Smooth muscle cell (in vitro differentiated cells): ENCODE data around the gene RBM18. TPM values are rescaled to one million over a fixed set of nuclear protein-coding genes. Genes with fewer than 3 reads are reported as not detected.
A peak's percentile ranks its signal among the peaks of the same experiment; 100 is the strongest.

Experiments
- DNase-seq: peaks from one replicate; lab custom pipeline; 2025; ENCODE audit not compliant: unreplicated experiment; lab: John Stamatoyannopoulos, UW
- H2AFZ ChIP-seq: fragments of 200-600 bp; sonication (generic); 2 replicates; pipeline ENCODE4 v1.6.0; 2016; ENCODE audit warnings: antibody characterized with exemption, low read depth, mild to moderate bottlenecking
- H3F3A ChIP-seq: fragments of 200-600 bp; sonication (generic); 2 replicates; pipeline ENCODE4 v1.6.0; 2017; ENCODE audit warnings: antibody characterized with exemption, low read depth
- H3K27ac ChIP-seq: fragments of 200-600 bp; sonication (generic); 2 replicates; pipeline ENCODE4 v1.5.1; 2016; ENCODE audit warnings: low read depth, mild to moderate bottlenecking
- H3K27me3 ChIP-seq: fragments of 200-600 bp; sonication (generic); 2 replicates; pipeline ENCODE4 v1.6.1; 2016; ENCODE audit warnings: low read depth, mild to moderate bottlenecking
- H3K36me3 ChIP-seq: fragments of 200-600 bp; sonication (generic); 2 replicates; pipeline ENCODE4 v1.5.1; 2016; ENCODE audit warnings: low read depth
- H3K4me1 ChIP-seq: fragments of 200-600 bp; sonication (generic); 2 replicates; pipeline ENCODE4 v1.5.1; 2016; ENCODE audit warnings: low read depth
- H3K4me2 ChIP-seq: fragments of 200-600 bp; sonication (generic); 2 replicates; pipeline ENCODE4 v1.6.0; 2016; ENCODE audit warnings: mild to moderate bottlenecking
- H3K4me3 ChIP-seq: fragments of 200-600 bp; sonication (generic); 2 replicates; pipeline ENCODE4 v1.5.1; 2016; ENCODE audit warnings: mild to moderate bottlenecking
- H3K79me2 ChIP-seq: fragments of 200-600 bp; sonication (generic); 2 replicates; pipeline ENCODE4 v1.6.0; 2016; ENCODE audit warnings: low read depth, mild to moderate bottlenecking
- H3K9ac ChIP-seq: fragments of 200-600 bp; sonication (generic); 2 replicates; pipeline ENCODE4 v1.6.0; 2016; ENCODE audit warnings: low read depth
- H3K9me3 ChIP-seq: fragments of 200-600 bp; sonication (generic); replicated peaks from 2 replicates; pipeline ENCODE4 v1.5.1; 2016; ENCODE audit warnings: low read depth
- H4K20me1 ChIP-seq: fragments of 200-600 bp; sonication (generic); 2 replicates; pipeline ENCODE4 v1.6.0; 2016; ENCODE audit warnings: low read depth
- CTCF ChIP-seq: fragments of 200-600 bp; sonication (generic); IDR thresholded peaks from 2 replicates; pipeline ENCODE4 v1.5.1; 2017; ENCODE audit warnings: borderline replicate concordance, mild to moderate bottlenecking, antibody characterized with exemption; ENCODE audit not compliant: insufficient read depth, poor library complexity, severe bottlenecking
- WGBS: methylation state at CpG from one replicate; pipeline ENCODE4 v1.1.7; 2016; ENCODE audit warnings: low lambda C conversion rate; 5-methylcytosine and 5-hydroxymethylcytosine counted together
- polyA plus RNA-seq: library from polyadenylated mRNA; unstranded; fragments of >200 nt; fragmentation: Nextera tagmentation; extraction: Ambion mirVana; gene quantifications from 2 replicates; pipeline ENCODE4 v1.2.1, GENCODE V29; 2016
- total RNA-seq: library from RNA; depleted of rRNA; stranded (reverse); fragments of >200 nt; gene quantifications from 2 replicates; pipeline ENCODE4 v1.2.3, GENCODE V29; 2014

RBM18 gene
- total and polyA plus RNA-seq, 2 experiments from 2014 or later = 15.3 to 29.6 TPM

DNA sequence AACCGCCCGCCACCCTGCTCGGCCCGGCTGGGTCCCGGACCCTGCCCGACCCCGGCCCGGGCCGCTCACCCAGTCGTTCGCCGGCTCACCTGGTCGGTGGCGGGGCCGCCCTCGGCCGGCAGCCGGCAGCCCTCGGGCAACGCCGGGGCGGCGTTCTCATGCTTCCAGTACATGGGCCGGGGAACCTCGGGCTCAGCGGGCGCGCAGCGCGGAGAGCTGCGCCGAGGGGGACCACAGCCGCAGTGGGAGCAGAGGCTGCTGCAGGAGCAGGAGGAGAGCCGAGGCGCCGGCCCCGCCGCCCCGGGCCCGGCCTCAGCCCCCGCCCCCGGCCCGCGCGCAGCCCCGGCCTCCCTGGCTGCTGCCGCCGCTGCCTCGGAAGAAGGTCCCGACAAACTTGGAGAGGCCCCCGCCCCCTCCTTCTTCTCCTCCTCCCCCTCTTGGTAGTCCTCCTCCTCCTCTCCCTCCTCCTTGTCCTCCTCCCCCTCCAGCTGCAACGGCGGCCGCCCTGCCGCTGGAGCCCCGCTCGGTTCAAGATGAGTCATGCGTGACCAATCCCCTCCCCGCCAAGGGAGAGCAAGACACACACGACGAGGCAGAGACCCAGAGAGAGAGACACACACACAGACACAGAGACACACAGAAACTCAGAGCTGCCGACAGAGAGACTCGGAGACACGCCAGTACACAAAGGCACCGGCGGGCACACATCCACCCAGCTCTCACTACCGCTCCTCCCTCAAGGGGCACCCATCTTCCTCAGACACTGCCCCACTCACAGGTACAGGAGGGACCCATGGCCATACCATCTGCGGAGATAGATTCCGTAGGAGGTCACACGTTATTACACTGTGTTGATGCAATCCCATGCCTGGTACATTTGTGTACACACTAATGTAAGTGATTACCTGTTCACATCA is 35.8 kb downstream of the RBM18 start, which contains the start of gene LHX6:
LHX6 (minus strand) TSS at position 390 of the 917 bp plus-strand sequence; CDS start at position 173, 217 bp downstream.
- H3K79me2 ChIP-seq = no peaks in the 10 kb centered on the region
- 5% methylated on average over 39 of the region's 70 CpGs for WGBS
- peaks cover 94% of the 10 kb centered on the region for H3K27me3 ChIP-seq
- H2AFZ ChIP-seq = no peak within 1 kb of the TSS
- no peaks in the 10 kb centered on the region for H3K36me3 ChIP-seq
- no peaks in the 10 kb centered on the region for H3K9me3 ChIP-seq
- H4K20me1 ChIP-seq = no peaks in the 10 kb centered on the region
- H3F3A ChIP-seq = no peaks in the 10 kb centered on the region
- peaks cover 11% of the 10 kb centered on the region for H3K4me1 ChIP-seq
- H3K4me2 ChIP-seq = peak within 1 kb of the TSS; percentile 94
- no peak within 1 kb of the TSS for H3K9ac ChIP-seq
- H3K4me3 ChIP-seq = peak within 1 kb of the TSS; percentile 48
- peak; percentile 24 for DNase-seq
- H3K27ac ChIP-seq = no peak within 1 kb of the TSS
- TF ChIP-seq CTCF = no peak

DNA sequence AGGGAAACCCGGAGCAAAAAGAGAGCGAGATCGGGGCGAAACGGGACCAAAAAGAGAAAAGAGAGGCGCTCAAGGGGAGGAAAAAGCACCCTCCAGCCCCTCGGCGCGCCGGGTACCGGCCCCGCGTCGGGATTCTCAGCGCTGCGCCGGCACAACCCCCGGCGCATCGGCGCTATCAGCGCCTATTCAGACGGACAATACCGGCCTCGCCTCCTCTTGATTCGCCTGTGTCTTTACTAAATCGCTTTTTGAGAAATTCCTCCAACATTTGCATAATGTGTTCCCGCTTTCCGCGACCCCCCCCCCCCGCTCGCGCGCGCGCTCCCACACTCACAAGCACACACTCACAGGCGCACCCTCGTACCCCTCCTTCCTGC is 36.5 kb downstream of the RBM18 start:
- 2% methylated on average over 34 of the region's 38 CpGs for WGBS
- no peak for TF ChIP-seq CTCF
- H3F3A ChIP-seq = no peaks in the 10 kb centered on the region
- H3K27me3 ChIP-seq = peaks cover 97% of the 10 kb centered on the region
- no peaks in the 10 kb centered on the region for H3K36me3 ChIP-seq
- peaks cover 11% of the 10 kb centered on the region for H3K4me1 ChIP-seq
- no peaks in the 10 kb centered on the region for H4K20me1 ChIP-seq
- DNase-seq = no peak
- H3K4me3 ChIP-seq = peak overlapping the region; percentile 48
- H3K9ac ChIP-seq = no peak overlapping the region
- H3K9me3 ChIP-seq = no peaks in the 10 kb centered on the region
- H3K4me2 ChIP-seq = peak overlapping the region; percentile 94
- H2AFZ ChIP-seq = no peak overlapping the region
- no peak overlapping the region for H3K27ac ChIP-seq
- H3K79me2 ChIP-seq = no peaks in the 10 kb centered on the region

- Histone ChIP-seq H3F3A (no peaks in the 10 kb centered on the region), H3K9ac (no peak overlapping the region), H4K20me1 (no peaks in the 10 kb centered on the region), H3K9me3 (no peaks in the 10 kb centered on the region), H3K79me2 (no peaks in the 10 kb centered on the region), H3K4me1 (peaks cover 11% of the 10 kb centered on the region), H3K4me3 (no peak overlapping the region), H3K27me3 (peaks cover 99% of the 10 kb centered on the region), H3K27ac (no peak overlapping the region), H2AFZ (no peak overlapping the region), H3K36me3 (no peaks in the 10 kb centered on the region), H3K4me2 (peak overlapping the region; percentile 94)
- no peak for DNase-seq
- TF ChIP-seq CTCF = no peak
- WGBS = 4% methylated on average over 10 of the region's 10 CpGs
Measured at GRCh38 chr9:122227575-122227900, 37.1 kb downstream of the RBM18 start.
